Pulmonary artery endothelial cell (primary cell): ENCODE results near the gene MACROD1. TPM values are rescaled to one million over a fixed set of nuclear protein-coding genes. Genes with fewer than 3 reads are reported as not detected.
A peak's percentile ranks its signal among the peaks of the same experiment; 100 is the strongest.

Experiments
- DNase-seq: peaks from one replicate; pipeline ENCODE4 v3.0.0-alpha.2; 2011; ENCODE audit warnings: low read depth, low spot score
- total RNA-seq: library from RNA; depleted of rRNA; stranded (reverse); fragments of >200 nt; gene quantifications from 2 replicates; pipeline ENCODE4 v1.2.3, GENCODE V29; 2014

Gene MACROD1
- total RNA-seq, 1 donor from 2014 or later: 37.7 TPM

GRCh38 chr11:64015935-64016845 lies 149.7 kb downstream of the MACROD1 start:
- DNase-seq: no peak

- no peak for DNase-seq
Observed at GRCh38 chr11:64015510-64015909, 150.4 kb downstream of the MACROD1 start.

GRCh38 chr11:64014356-64014755 lies 151.6 kb downstream of the MACROD1 start:
- no peak for DNase-seq

- no peak for DNase-seq
Observed at GRCh38 chr11:64013141-64013896, 152.6 kb downstream of the MACROD1 start.

GRCh38 chr11:64011371-64011770 lies 154.5 kb downstream of the MACROD1 start:
- DNase-seq: no peak

GRCh38 chr11:64010783-64011182 lies 155.1 kb downstream of the MACROD1 start:
- DNase-seq: no peak

GRCh38 chr11:64009710-64010109 lies 156.2 kb downstream of the MACROD1 start:
- no peak for DNase-seq

- no peak for DNase-seq
Observed at GRCh38 chr11:64008914-64009633, 156.8 kb downstream of the MACROD1 start.

GRCh38 chr11:64008283-64008913 lies 157.5 kb downstream of the MACROD1 start:
- DNase-seq: no peak

GRCh38 chr11:64007629-64008282 lies 158.2 kb downstream of the MACROD1 start:
- peak; percentile 5 for DNase-seq

- DNase-seq: no peak
Observed at GRCh38 chr11:64007160-64007628, 158.7 kb downstream of the MACROD1 start.

- DNase-seq: no peak
Observed at GRCh38 chr11:64006398-64006797, 159.5 kb downstream of the MACROD1 start.

- DNase-seq: no peak
Observed at GRCh38 chr11:64005691-64006090, 160.2 kb downstream of the MACROD1 start.

GRCh38 chr11:64004590-64004984 lies 161.3 kb downstream of the MACROD1 start:
- DNase-seq: no peak

GRCh38 chr11:64003807-64004589 lies 161.9 kb downstream of the MACROD1 start:
- DNase-seq: no peak

GRCh38 chr11:64001484-64002420 lies 164.2 kb downstream of the MACROD1 start:
- DNase-seq: peak; percentile 7

GRCh38 chr11:64000740-64001483 lies 165.0 kb downstream of the MACROD1 start:
- no peak for DNase-seq
